CD8-positive, alpha-beta memory T cell (primary cell): ENCODE data around the gene TMEM255B. TPM values are rescaled to one million over a fixed set of nuclear protein-coding genes. Genes with fewer than 3 reads are reported as not detected.

Source experiments
- CTCF ChIA-PET: fragments of 350-600 bp; sonication (Branson Sonifier 250); formaldehyde crosslinking; loops from one replicate; lab custom pipeline; 2021; ENCODE audit warnings: antibody characterized with exemption; lab: Charles Lee
- POLR2A ChIA-PET: fragments of 350-600 bp; sonication (Branson Sonifier 250); formaldehyde crosslinking; loops from one replicate; lab custom pipeline; 2021; ENCODE audit warnings: antibody characterized with exemption; lab: Charles Lee
- DNase-seq, 5 donors: peaks; one replicate each; pipeline versions ENCODE4 v3.0.0 to v3.0.0-alpha.2; 2020 to 2022; ENCODE audit warnings: mixed read lengths in 1 of 5
- H3K27ac ChIP-seq: one replicate; pipeline ENCODE4 v1.7.0; 2013; ENCODE audit warnings: low read depth, mild to moderate bottlenecking, low read length, moderate library complexity
- H3K27me3 ChIP-seq: 2 replicates; pipeline ENCODE4 v1.7.0; 2013; ENCODE audit warnings: low read length, mild to moderate bottlenecking; ENCODE audit not compliant: insufficient read depth, poor library complexity, severe bottlenecking
- H3K36me3 ChIP-seq: 2 replicates; pipeline ENCODE4 v1.7.0; 2013; ENCODE audit warnings: mild to moderate bottlenecking, low read length, moderate library complexity; ENCODE audit not compliant: insufficient read depth
- H3K4me1 ChIP-seq: 2 replicates; pipeline ENCODE4 v1.7.0; 2013; ENCODE audit warnings: mild to moderate bottlenecking, low read length, moderate library complexity; ENCODE audit not compliant: insufficient read depth
- H3K4me3 ChIP-seq: 2 replicates; pipeline ENCODE4 v1.7.0; 2013; ENCODE audit warnings: mild to moderate bottlenecking, low read length
- H3K9me3 ChIP-seq: 2 replicates; pipeline ENCODE4 v1.7.0; 2013; ENCODE audit warnings: mild to moderate bottlenecking, low read length
- H3K27ac Mint-ChIP-seq, 8 donors: one replicate each; pipeline ENCODE4 v1.8.0; 2020 to 2021; ENCODE audit warnings: mixed read lengths in 8 of 8, mild to moderate bottlenecking in 6 of 8, inconsistent platforms in 3 of 8, moderate library complexity in 3 of 8
- H3K27me3 Mint-ChIP-seq, 2 donors: one replicate each; pipeline ENCODE4 v1.8.0; 2020 to 2021; ENCODE audit warnings: mixed read lengths in 2 of 2, mild to moderate bottlenecking in 1 of 2, moderate library complexity in 1 of 2
- H3K36me3 Mint-ChIP-seq, 3 donors: one replicate each; pipeline ENCODE4 v1.8.0; 2020 to 2021; ENCODE audit warnings: mixed read lengths in 3 of 3, inconsistent platforms in 1 of 3, mild to moderate bottlenecking in 1 of 3
- H3K4me1 Mint-ChIP-seq, 3 donors: one replicate each; pipeline ENCODE4 v1.8.0; 2020 to 2021; ENCODE audit warnings: mixed read lengths in 3 of 3, inconsistent platforms in 1 of 3, mild to moderate bottlenecking in 1 of 3
- H3K4me3 Mint-ChIP-seq, 7 donors: one replicate each; pipeline ENCODE4 v1.8.0; 2020 to 2021; ENCODE audit warnings: mixed read lengths in 7 of 7, mild to moderate bottlenecking in 6 of 7, moderate library complexity in 4 of 7, inconsistent platforms in 2 of 7
- H3K9me3 Mint-ChIP-seq, 5 donors: one replicate each; pipeline ENCODE4 v1.8.0; 2020 to 2022; ENCODE audit warnings: mixed read lengths in 5 of 5, mild to moderate bottlenecking in 3 of 5, moderate library complexity in 2 of 5, inconsistent platforms in 1 of 5
- polyA plus RNA-seq: library from polyadenylated mRNA; unstranded; fragments of 300-500 nt; fragmentation: Illumina TruSeq; gene quantifications from one replicate; pipeline ENCODE4 v1.2.3, GENCODE V29; 2021
- total RNA-seq, 2 experiments: library from RNA; stranded (reverse); gene quantifications; one replicate each; pipeline ENCODE4 v1.2.3, GENCODE V29; 2021

TMEM255B gene
- total and polyA plus RNA-seq, 3 experiments from 2014 or later: 0.57 to 0.69 TPM; not detected in 1

- Mint-ChIP-seq H3K36me3 (no peaks in the 10 kb centered on the region), H3K27ac (no peak overlapping the region), H3K4me1 (peaks cover 9 to 15% (median 10%) of the 10 kb centered on the region in 3 donors), H3K4me3 (no peak overlapping the region), H3K27me3 (peaks cover 4 to 9% of the 10 kb centered on the region in 2 donors), H3K9me3 (peaks cover 0 to 11% (median 3%) of the 10 kb centered on the region in 5 donors)
- Histone ChIP-seq H3K9me3 (peaks cover 13% of the 10 kb centered on the region), H3K27me3 (no peaks in the 10 kb centered on the region), H3K4me3 (no peak overlapping the region), H3K4me1 (peaks cover 7% of the 10 kb centered on the region), H3K36me3 (no peaks in the 10 kb centered on the region), H3K27ac (no peak overlapping the region)
- no peak for DNase-seq
- CTCF ChIA-PET: no interaction called here
- POLR2A ChIA-PET: no interaction called here
Measured at GRCh38 chr13:113811081-113811928, 52.3 kb downstream of the TMEM255B start.

- Histone ChIP-seq H3K9me3 (peaks cover 13% of the 10 kb centered on the region), H3K27me3 (no peaks in the 10 kb centered on the region), H3K4me3 (no peak overlapping the region), H3K36me3 (no peaks in the 10 kb centered on the region), H3K27ac (no peak overlapping the region), H3K4me1 (peaks cover 14% of the 10 kb centered on the region)
- Mint-ChIP-seq H3K9me3 (peaks cover 0 to 11% (median 3%) of the 10 kb centered on the region in 5 donors), H3K27me3 (peaks cover 4 to 14% of the 10 kb centered on the region in 2 donors), H3K27ac (peak overlapping the region in 1 of 8 donors; percentile 88), H3K36me3 (no peaks in the 10 kb centered on the region), H3K4me3 (peak overlapping the region in 1 of 7 donors; percentile 82), H3K4me1 (peaks cover 14 to 23% (median 18%) of the 10 kb centered on the region in 3 donors)
- CTCF ChIA-PET: no interaction called here
- POLR2A ChIA-PET: no interaction called here
- no peak for DNase-seq
Measured at GRCh38 chr13:113812178-113813040, 53.4 kb downstream of the TMEM255B start.

- Mint-ChIP-seq H3K4me1 (peaks cover 16 to 21% (median 19%) of the 10 kb centered on the region in 3 donors), H3K4me3 (no peak overlapping the region), H3K36me3 (no peaks in the 10 kb centered on the region), H3K9me3 (peaks cover 0 to 8% (median 3%) of the 10 kb centered on the region in 5 donors), H3K27ac (no peak overlapping the region), H3K27me3 (peaks cover 4 to 14% of the 10 kb centered on the region in 2 donors)
- ChIA-PET CTCF (no interaction called here), POLR2A (no interaction called here)
- H3K4me1 ChIP-seq: peaks cover 14% of the 10 kb centered on the region
- H3K27me3 ChIP-seq: no peaks in the 10 kb centered on the region
- H3K4me3 ChIP-seq: no peak overlapping the region
- H3K9me3 ChIP-seq: peaks cover 11% of the 10 kb centered on the region
- no peaks in the 10 kb centered on the region for H3K36me3 ChIP-seq
- DNase-seq: no peak
- no peak overlapping the region for H3K27ac ChIP-seq
Measured at GRCh38 chr13:113813070-113813748, 54.2 kb downstream of the TMEM255B start.

GRCh38 chr13:113813749-113814434, 54.9 kb downstream of the TMEM255B start:
- H3K4me1 ChIP-seq: peaks cover 14% of the 10 kb centered on the region
- no peaks in the 10 kb centered on the region for H3K27me3 ChIP-seq
- Mint-ChIP-seq H3K27ac (no peak overlapping the region), H3K9me3 (peaks cover 0 to 2% (median 0%) of the 10 kb centered on the region in 5 donors), H3K4me1 (peaks cover 16 to 21% (median 19%) of the 10 kb centered on the region in 3 donors), H3K27me3 (peaks cover 4 to 14% of the 10 kb centered on the region in 2 donors), H3K36me3 (no peaks in the 10 kb centered on the region), H3K4me3 (peak overlapping the region in 1 of 7 donors; percentile 32)
- CTCF ChIA-PET: interaction anchor here (0.9 to 1.5 kb wide), 2 partner anchors 251 to 412 kb away, joined by 3 read pairs; no protein-coding TSS in a partner anchor
- H3K27ac ChIP-seq: no peak overlapping the region
- DNase-seq: no peak
- POLR2A ChIA-PET: no interaction called here
- no peak overlapping the region for H3K4me3 ChIP-seq
- H3K9me3 ChIP-seq: peaks cover 4% of the 10 kb centered on the region
- H3K36me3 ChIP-seq: no peaks in the 10 kb centered on the region

GRCh38 chr13:113814435-113814821, 55.4 kb downstream of the TMEM255B start:
- CTCF ChIA-PET: interaction anchor here (0.7 to 1.5 kb wide), 3 partner anchors 251 to 415 kb away, joined by 3 read pairs; no protein-coding TSS in a partner anchor
- H3K4me3 ChIP-seq: no peak overlapping the region
- H3K9me3 ChIP-seq: peaks cover 4% of the 10 kb centered on the region
- H3K36me3 ChIP-seq: no peaks in the 10 kb centered on the region
- H3K27me3 ChIP-seq: no peaks in the 10 kb centered on the region
- no peak overlapping the region for H3K27ac ChIP-seq
- no peak for DNase-seq
- Mint-ChIP-seq H3K27me3 (peaks cover 4 to 14% of the 10 kb centered on the region in 2 donors), H3K27ac (no peak overlapping the region), H3K4me3 (peak overlapping the region in 1 of 7 donors; percentile 32), H3K9me3 (peaks cover 0 to 2% (median 0%) of the 10 kb centered on the region in 5 donors), H3K36me3 (no peaks in the 10 kb centered on the region), H3K4me1 (peaks cover 16 to 21% (median 19%) of the 10 kb centered on the region in 3 donors)
- peaks cover 14% of the 10 kb centered on the region for H3K4me1 ChIP-seq
- POLR2A ChIA-PET: no interaction called here

GRCh38 chr13:113815151-113816058, 56.4 kb downstream of the TMEM255B start:
- Mint-ChIP-seq H3K9me3 (no peaks in the 10 kb centered on the region), H3K27ac (peak overlapping the region in 3 of 8 donors; percentile 25 to 72 (median 56)), H3K4me1 (peaks cover 16 to 21% (median 19%) of the 10 kb centered on the region in 3 donors), H3K4me3 (peak overlapping the region; percentile 61 to 90 (median 74)), H3K27me3 (peaks cover 4 to 14% of the 10 kb centered on the region in 2 donors), H3K36me3 (no peaks in the 10 kb centered on the region)
- peak in 1 of 5 donors; percentile 49 for DNase-seq
- POLR2A ChIA-PET: no interaction called here
- no peak overlapping the region for H3K27ac ChIP-seq
- CTCF ChIA-PET: interaction anchor here (0.7 to 1.5 kb wide), 3 partner anchors 295 to 414 kb away, joined by 3 read pairs; no protein-coding TSS in a partner anchor
- peaks cover 14% of the 10 kb centered on the region for H3K4me1 ChIP-seq
- H3K9me3 ChIP-seq: no peaks in the 10 kb centered on the region
- H3K4me3 ChIP-seq: peak overlapping the region; percentile 20
- no peaks in the 10 kb centered on the region for H3K27me3 ChIP-seq
- no peaks in the 10 kb centered on the region for H3K36me3 ChIP-seq
